ENCODE data around the gene OPTC.

- TF ChIP-seq CTCF (conservative IDR thresholded peaks at IDR 0.05; ENCODE audit: low read length) (no peak; the same call in 1 of the 2 replicates), EZH2phosphoT487 (IDR thresholded peaks at IDR 0.05; ENCODE audit: borderline replicate concordance) (no peak)
Measured at GRCh38 chr1:203450479-203451149, 43.3 kb upstream of the OPTC start.
